Progenitor cell of endocrine pancreas (in vitro differentiated cells): ENCODE measurements around the gene DIAPH2. TPM values are rescaled to one million over a fixed set of nuclear protein-coding genes. Genes with fewer than 3 reads are reported as not detected.
A peak's percentile ranks its signal among the peaks of the same experiment; 100 is the strongest.
"Not testable (repeated sequence)": the region's sequence is repeated elsewhere in the genome, so short reads cannot be mapped to it uniquely, and the experiment has no call there.

Experiments
- DNase-seq: peaks from one replicate; pipeline ENCODE4 v3.0.0; 2021; ENCODE audit warnings: low spot score; ENCODE audit not compliant: unreplicated experiment
- H3K27ac Mint-ChIP-seq: 2 replicates; pipeline ENCODE4 v1.8.0; 2021; ENCODE audit warnings: mild to moderate bottlenecking, moderate library complexity, mixed read lengths
- H3K27me3 Mint-ChIP-seq: 2 replicates; pipeline ENCODE4 v1.8.0; 2021; ENCODE audit warnings: mixed read lengths
- H3K36me3 Mint-ChIP-seq: 2 replicates; pipeline ENCODE4 v1.8.0; 2022; ENCODE audit warnings: mixed read lengths; ENCODE audit not compliant: insufficient read depth
- H3K4me1 Mint-ChIP-seq: 2 replicates; pipeline ENCODE4 v1.8.0; 2021; ENCODE audit warnings: low read depth, mixed read lengths
- H3K4me3 Mint-ChIP-seq: 2 replicates; pipeline ENCODE4 v1.8.0; 2021; ENCODE audit warnings: low read depth, mild to moderate bottlenecking, moderate library complexity, mixed read lengths
- H3K9me3 Mint-ChIP-seq: 2 replicates; pipeline ENCODE4 v1.8.0; 2021; ENCODE audit warnings: low read depth, mixed read lengths
- total RNA-seq: library from RNA; stranded (reverse); gene quantifications from 2 replicates; pipeline ENCODE4 v1.2.1, GENCODE V29; 2021
- TF ChIP-seq, protein P1 (sequence below): fragments of 200-600 bp; sonication (generic); IDR thresholded peaks from one replicate; pipeline ENCODE4 v1.5.0; 2021; ENCODE audit warnings: antibody characterized with exemption, mild to moderate bottlenecking; ENCODE audit not compliant: unreplicated experiment

Gene DIAPH2
- total RNA-seq, 1 donor from 2014 or later: 29.7 TPM

DNA sequence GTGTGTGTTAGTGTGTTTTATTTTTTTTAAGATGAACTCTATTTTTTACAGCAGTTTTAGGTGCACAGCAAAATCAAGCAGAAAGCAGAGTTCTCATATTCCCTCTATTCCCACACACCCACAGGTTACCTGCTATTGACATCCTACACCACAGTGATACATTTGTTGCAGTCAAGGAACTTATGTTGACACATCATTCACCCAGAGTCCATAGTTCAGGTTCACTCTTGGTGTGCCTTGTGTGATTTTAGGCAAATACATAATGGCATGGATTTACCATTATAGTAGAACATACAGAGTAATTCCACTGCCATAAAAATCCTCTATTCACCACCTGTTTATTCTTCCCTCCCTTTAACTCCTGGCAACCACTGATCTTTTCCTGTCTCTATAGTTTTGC lies 28.7 kb downstream of the DIAPH2 start:
- Mint-ChIP-seq H3K4me3 (peak overlapping the region; percentile 46), H3K4me1 (peaks cover 40% of the 10 kb centered on the region)

DNA sequence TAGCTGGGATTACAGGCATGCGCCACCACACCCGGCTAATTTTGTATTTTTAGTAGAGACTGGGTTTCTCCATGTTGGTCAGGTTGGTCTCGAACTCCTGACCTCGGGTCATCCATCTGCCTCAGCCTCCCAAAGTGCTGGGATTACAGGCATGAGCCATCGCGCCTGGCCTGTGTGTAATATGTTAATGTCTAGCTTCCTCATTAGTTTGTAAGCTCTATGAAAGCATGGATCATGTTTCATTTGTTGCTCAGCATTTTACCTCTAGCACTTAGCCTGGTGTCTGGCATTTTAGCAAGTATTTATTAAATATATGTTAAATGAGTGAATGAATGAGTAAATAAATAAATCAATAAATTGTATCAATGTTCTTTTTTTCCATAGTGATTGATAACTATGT lies 29.8 kb downstream of the DIAPH2 start:
- H3K9me3 Mint-ChIP-seq: peaks cover 16% of the 10 kb centered on the region
- H3K36me3 Mint-ChIP-seq: peaks cover 11% of the 10 kb centered on the region
- H3K4me3 Mint-ChIP-seq, H3K27me3 Mint-ChIP-seq, H3K27ac Mint-ChIP-seq, DNase-seq: not testable (repeated sequence)
- H3K4me1 Mint-ChIP-seq: peaks cover 40% of the 10 kb centered on the region

More for the DNA sequence above, 28.7 kb downstream of the DIAPH2 start:
- H3K36me3 Mint-ChIP-seq: peaks cover 2% of the 10 kb centered on the region
- H3K9me3 Mint-ChIP-seq: peaks cover 7% of the 10 kb centered on the region
- H3K27ac Mint-ChIP-seq: peak overlapping the region; percentile 92
- TF ChIP-seq, protein P1, sequence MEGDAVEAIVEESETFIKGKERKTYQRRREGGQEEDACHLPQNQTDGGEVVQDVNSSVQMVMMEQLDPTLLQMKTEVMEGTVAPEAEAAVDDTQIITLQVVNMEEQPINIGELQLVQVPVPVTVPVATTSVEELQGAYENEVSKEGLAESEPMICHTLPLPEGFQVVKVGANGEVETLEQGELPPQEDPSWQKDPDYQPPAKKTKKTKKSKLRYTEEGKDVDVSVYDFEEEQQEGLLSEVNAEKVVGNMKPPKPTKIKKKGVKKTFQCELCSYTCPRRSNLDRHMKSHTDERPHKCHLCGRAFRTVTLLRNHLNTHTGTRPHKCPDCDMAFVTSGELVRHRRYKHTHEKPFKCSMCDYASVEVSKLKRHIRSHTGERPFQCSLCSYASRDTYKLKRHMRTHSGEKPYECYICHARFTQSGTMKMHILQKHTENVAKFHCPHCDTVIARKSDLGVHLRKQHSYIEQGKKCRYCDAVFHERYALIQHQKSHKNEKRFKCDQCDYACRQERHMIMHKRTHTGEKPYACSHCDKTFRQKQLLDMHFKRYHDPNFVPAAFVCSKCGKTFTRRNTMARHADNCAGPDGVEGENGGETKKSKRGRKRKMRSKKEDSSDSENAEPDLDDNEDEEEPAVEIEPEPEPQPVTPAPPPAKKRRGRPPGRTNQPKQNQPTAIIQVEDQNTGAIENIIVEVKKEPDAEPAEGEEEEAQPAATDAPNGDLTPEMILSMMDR: no peak
- no peak for DNase-seq
- H3K27me3 Mint-ChIP-seq: no peaks in the 10 kb centered on the region

DNA sequence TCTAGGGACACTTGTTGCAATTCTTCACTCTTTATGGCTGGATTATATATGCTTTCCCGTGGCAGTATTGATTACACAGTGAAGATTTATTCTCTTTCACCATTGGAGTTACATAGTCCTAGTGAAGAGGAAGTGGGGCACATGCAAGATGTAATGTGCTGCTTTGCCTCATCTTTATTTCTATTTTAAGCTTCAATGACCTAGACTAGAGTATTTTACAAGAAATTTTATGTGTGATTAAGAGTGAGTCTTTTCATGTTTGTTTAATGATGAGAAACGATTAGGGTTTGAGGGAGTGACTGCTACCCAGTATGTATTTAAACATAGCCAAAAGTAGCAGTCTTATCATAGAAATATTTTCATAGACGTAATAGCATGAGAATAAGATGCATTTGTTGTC lies 30.8 kb downstream of the DIAPH2 start:
- H3K36me3 Mint-ChIP-seq: peaks cover 14% of the 10 kb centered on the region
- no peaks in the 10 kb centered on the region for H3K27me3 Mint-ChIP-seq
- TF ChIP-seq, protein P1: no peak
- DNase-seq: no peak
- peaks cover 18% of the 10 kb centered on the region for H3K9me3 Mint-ChIP-seq
- H3K27ac Mint-ChIP-seq: no peak overlapping the region
- H3K4me3 Mint-ChIP-seq: no peak overlapping the region
- H3K4me1 Mint-ChIP-seq: peaks cover 40% of the 10 kb centered on the region

DNA sequence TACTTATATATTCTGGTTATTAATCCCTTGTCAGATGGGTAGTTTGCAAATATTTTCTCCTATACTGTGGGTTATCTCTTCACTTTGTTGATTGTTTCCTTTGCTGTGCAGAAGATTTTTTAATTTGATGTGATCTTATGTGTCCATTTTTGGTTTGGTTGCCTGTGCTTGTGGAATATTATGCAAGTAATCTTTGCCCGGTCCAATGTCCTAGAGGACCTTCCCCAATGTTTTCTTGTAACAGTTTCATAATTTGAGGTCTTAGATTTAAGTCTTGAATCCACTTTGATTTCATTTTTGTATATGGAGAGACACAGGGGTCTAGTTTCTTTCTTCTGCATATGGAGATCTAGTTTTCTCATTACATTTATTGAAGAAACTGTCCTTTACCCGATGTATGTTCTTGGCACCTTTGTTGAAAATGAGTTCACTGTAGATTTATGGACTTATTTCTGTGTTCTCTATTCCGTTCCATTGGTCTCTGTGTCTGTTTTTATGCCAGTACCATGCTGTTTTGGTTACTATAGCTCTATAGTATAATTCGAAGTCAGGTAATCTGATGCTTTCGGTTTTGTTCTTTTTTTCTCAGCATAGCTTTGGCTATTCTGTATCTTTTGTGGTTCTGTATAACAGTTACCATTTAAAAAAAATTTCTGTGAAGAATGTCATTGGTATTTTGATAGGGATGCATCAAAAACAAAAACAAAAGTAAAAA lies 34.7 kb downstream of the DIAPH2 start:
- Mint-ChIP-seq H3K36me3 (peaks cover 15% of the 10 kb centered on the region), H3K9me3 (peaks cover 14% of the 10 kb centered on the region), H3K27me3 (no peaks in the 10 kb centered on the region), H3K27ac (no peak overlapping the region), H3K4me1 (peaks cover 21% of the 10 kb centered on the region), H3K4me3 (no peak overlapping the region)
- DNase-seq: no peak
- TF ChIP-seq, protein P1: no peak

DNA sequence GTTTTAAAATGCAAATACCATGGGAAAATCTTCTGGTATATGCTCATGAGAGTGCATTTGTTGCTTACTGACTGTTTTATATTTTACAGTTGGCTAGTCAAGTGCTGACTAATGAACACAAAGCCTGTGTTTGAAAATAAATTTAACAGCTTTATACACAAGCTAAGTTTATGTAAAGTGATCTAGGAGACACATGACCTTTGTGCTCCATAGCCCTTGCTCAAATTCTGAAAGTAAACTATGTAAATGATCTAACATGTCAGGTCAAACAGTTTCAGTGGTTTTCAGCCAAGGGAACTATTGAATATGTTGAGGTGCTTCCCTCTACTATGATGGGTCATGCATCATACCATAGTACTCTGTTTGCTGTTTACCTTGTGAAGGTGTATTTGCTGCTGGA lies 36.7 kb downstream of the DIAPH2 start:
- H3K27ac Mint-ChIP-seq: no peak overlapping the region
- H3K36me3 Mint-ChIP-seq: peaks cover 15% of the 10 kb centered on the region
- H3K4me3 Mint-ChIP-seq: no peak overlapping the region
- H3K9me3 Mint-ChIP-seq: peaks cover 14% of the 10 kb centered on the region
- H3K4me1 Mint-ChIP-seq: peaks cover 11% of the 10 kb centered on the region
- no peaks in the 10 kb centered on the region for H3K27me3 Mint-ChIP-seq
- no peak for DNase-seq
- TF ChIP-seq, protein P1: no peak

DNA sequence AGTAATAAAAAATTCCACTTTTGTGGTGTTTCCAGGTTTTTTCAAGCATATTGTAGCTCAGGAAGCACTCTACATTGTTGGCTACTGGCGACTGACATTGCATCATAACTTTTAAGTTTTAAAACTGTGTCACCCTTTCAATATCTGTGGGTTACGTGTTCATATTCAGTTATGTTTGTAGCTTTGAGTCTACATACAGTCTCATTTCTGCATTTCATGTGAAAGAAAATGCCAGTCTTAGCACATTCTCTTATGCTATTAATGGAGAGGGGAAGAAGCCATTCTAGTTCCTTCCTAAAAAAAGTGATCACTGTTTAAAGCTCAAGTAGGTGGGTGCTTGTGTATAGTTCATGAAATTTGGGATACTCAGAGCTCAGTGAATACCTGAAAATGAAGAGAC lies 38.1 kb downstream of the DIAPH2 start:
- peaks cover 14% of the 10 kb centered on the region for H3K9me3 Mint-ChIP-seq
- TF ChIP-seq, protein P1: no peak
- peaks cover 9% of the 10 kb centered on the region for H3K4me1 Mint-ChIP-seq
- H3K4me3 Mint-ChIP-seq: no peak overlapping the region
- no peak for DNase-seq
- H3K36me3 Mint-ChIP-seq: peaks cover 15% of the 10 kb centered on the region
- H3K27ac Mint-ChIP-seq: no peak overlapping the region
- H3K27me3 Mint-ChIP-seq: no peaks in the 10 kb centered on the region
